ENCODE measurements around the gene SLC41A1. TPM values are rescaled to one million over a fixed set of nuclear protein-coding genes. Genes with fewer than 3 reads are reported as not detected.

The SLC41A1 gene
- total RNA-seq, 1 experiment from 2014 or later = 17.2 TPM

DNA sequence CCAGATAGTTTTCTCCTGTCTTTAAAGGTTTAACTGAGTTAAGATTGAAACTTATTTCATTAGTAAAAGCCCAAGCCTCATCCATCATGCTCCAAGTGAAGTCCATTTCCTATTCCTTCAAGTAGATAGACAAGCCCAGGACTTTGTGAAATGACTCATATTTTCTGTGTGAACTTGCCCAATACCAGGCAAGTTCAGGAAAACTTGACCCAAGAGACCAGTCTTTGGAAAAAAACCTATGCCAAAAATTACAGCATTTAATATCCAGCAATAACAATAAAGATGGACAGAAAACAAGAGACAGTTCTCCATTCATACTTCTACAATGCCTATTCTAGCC is 37.3 kb downstream of the SLC41A1 start:
- no peaks in the 10 kb centered on the region for H3K9me2 ChIP-seq (replicated peaks; ENCODE audit: low read length)
- CTCF ChIA-PET = no interaction called here
- no peaks in the 10 kb centered on the region for H3K27me3 ChIP-seq (ENCODE audit: low read length)
- H3K79me2 ChIP-seq (ENCODE audit: low read length) = no peaks in the 10 kb centered on the region
- POLR2A ChIA-PET (ENCODE audit: unreplicated experiment) = no interaction called here
- no peaks in the 10 kb centered on the region for H4K20me1 ChIP-seq (ENCODE audit: low read length)
- no peak overlapping the region for H3K27ac ChIP-seq (ENCODE audit: low read length)
- peaks cover 9% of the 10 kb centered on the region for H3K4me1 ChIP-seq (ENCODE audit: insufficient read depth, low read length)
- no peak overlapping the region for H3K9ac ChIP-seq (ENCODE audit: low read length)
- peak overlapping the region; percentile 99 for H3K4me2 ChIP-seq (ENCODE audit: low read length)
- TF ChIP-seq CTCF (conservative IDR thresholded peaks at IDR 0.05; ENCODE audit: low read depth, low read length) (no peak), EZH2 (IDR thresholded peaks at IDR 0.05; ENCODE audit: low read length, unreplicated experiment) (no peak)
- intact Hi-C loops (cut with micrococcal nuclease) = no loop called here
- DNase-seq (peak; percentile 39), ATAC-seq (peak; percentile 15)
- no peaks in the 10 kb centered on the region for H3K9me3 ChIP-seq (ENCODE audit: low read length)
- H3F3A ChIP-seq (ENCODE audit: low read length, unreplicated experiment) = no peaks in the 10 kb centered on the region
- H3K36me3 ChIP-seq (ENCODE audit: low read depth, low read length) = no peaks in the 10 kb centered on the region
- H2AFZ ChIP-seq (ENCODE audit: low read length) = peak overlapping the region; percentile 96
- H3K4me3 ChIP-seq (ENCODE audit: low read length) = peak overlapping the region; percentile 92
- BruUV-seq (replicated peaks) = no TSS peak

- no peak for TF ChIP-seq EZH2phosphoT487 (IDR thresholded peaks at IDR 0.05; ENCODE audit: borderline replicate concordance, low read length)
- TF ChIP-seq CTCF (conservative IDR thresholded peaks at IDR 0.05; ENCODE audit: low read depth, low read length) = no peak
- TF ChIP-seq EZH2 (IDR thresholded peaks at IDR 0.05; ENCODE audit: low read length, unreplicated experiment) = no peak
- Histone ChIP-seq H3K4me1 (ENCODE audit: insufficient read depth, low read length) (peaks cover 9% of the 10 kb centered on the region), H2AFZ (ENCODE audit: low read length) (peak within 1 kb of the TSS; percentile 96), H3F3A (ENCODE audit: low read length, unreplicated experiment) (no peaks in the 10 kb centered on the region), H3K9me2 (replicated peaks; ENCODE audit: low read length) (no peaks in the 10 kb centered on the region), H3K4me2 (ENCODE audit: low read length) (peak within 1 kb of the TSS; percentile 99), H3K4me3 (ENCODE audit: low read length) (peak within 1 kb of the TSS; percentile 92), H3K27me3 (ENCODE audit: low read length) (no peaks in the 10 kb centered on the region), H3K36me3 (ENCODE audit: low read depth, low read length) (no peaks in the 10 kb centered on the region), H4K20me1 (ENCODE audit: low read length) (no peaks in the 10 kb centered on the region), H3K9me3 (ENCODE audit: low read length) (no peaks in the 10 kb centered on the region), H3K27ac (ENCODE audit: low read length) (no peak within 1 kb of the TSS), H3K9ac (ENCODE audit: low read length) (peak within 1 kb of the TSS; percentile 54), H3K79me2 (ENCODE audit: low read length) (no peaks in the 10 kb centered on the region)
- ATAC-seq (peak; percentile 97), DNase-seq (peak; percentile 86)
- no TSS peak for BruUV-seq (replicated peaks)
- intact Hi-C loops (cut with micrococcal nuclease) = no loop called here
- ChIA-PET POLR2A (ENCODE audit: unreplicated experiment) (no interaction called here), CTCF (interaction anchor here (0.6 to 0.7 kb wide), 2 partner anchors 52 to 116 kb away, joined by 3 read pairs; no protein-coding TSS in a partner anchor)
Observed at GRCh38 chr1:205775015-205775716, 37.8 kb downstream of the SLC41A1 start, which contains the start of gene RAB29. TSS of gene RAB29 (minus strand) at chr1:205775482. CDS start at chr1:205774956, 526 bp downstream.
